Large intestine (tissue), 12 donors: Measurements from ENCODE around the gene LRP10. TPM values are rescaled to one million over a fixed set of nuclear protein-coding genes. Genes with fewer than 3 reads are reported as not detected.
"Not testable (repeated sequence)": the region's sequence is repeated elsewhere in the genome, so short reads cannot be mapped to it uniquely, and the experiment has no call there.

Experiments used
- DNase-seq, 2 donors: peaks; one replicate each; pipeline versions ENCODE4 v3.0.0 to v3.0.0-alpha.2; 2013
- H3K27ac ChIP-seq: one replicate; pipeline ENCODE4 v1.5.1; 2013; ENCODE audit warnings: low read length
- H3K27me3 ChIP-seq: 2 replicates; pipeline ENCODE4 v1.6.1; 2013; ENCODE audit warnings: low read length; ENCODE audit not compliant: control insufficient read depth, insufficient read depth
- H3K36me3 ChIP-seq: 2 replicates; pipeline ENCODE4 v1.6.1; 2013; ENCODE audit warnings: low read length; ENCODE audit not compliant: control insufficient read depth, insufficient read depth
- H3K4me1 ChIP-seq: one replicate; pipeline ENCODE4 v1.6.1; 2013; ENCODE audit warnings: low read length; ENCODE audit not compliant: control insufficient read depth, insufficient read depth
- H3K4me3 ChIP-seq: one replicate; pipeline ENCODE4 v1.5.1; 2013; ENCODE audit warnings: low read length
- H3K9me3 ChIP-seq: one replicate; pipeline ENCODE4 v1.6.1; 2013; ENCODE audit warnings: mild to moderate bottlenecking, low read depth, low read length, moderate library complexity; ENCODE audit not compliant: control insufficient read depth
- whole genome bisulfite sequencing: methylation state at CpG from one replicate; pipeline ENCODE4 v1.1.5; 2013; ENCODE audit warnings: low lambda C conversion rate; ENCODE audit not compliant: insufficient coverage; 5-methylcytosine and 5-hydroxymethylcytosine counted together
- long read RNA-seq, 11 donors: transcript quantifications; one replicate each; lab custom pipeline, GENCODE V29; 2026
- polyA plus RNA-seq: library from polyadenylated mRNA; unstranded; fragments of 120-200 nt; gene quantifications from one replicate; pipeline ENCODE4 v1.2.1, GENCODE V29; 2013

Gene LRP10, protein sequence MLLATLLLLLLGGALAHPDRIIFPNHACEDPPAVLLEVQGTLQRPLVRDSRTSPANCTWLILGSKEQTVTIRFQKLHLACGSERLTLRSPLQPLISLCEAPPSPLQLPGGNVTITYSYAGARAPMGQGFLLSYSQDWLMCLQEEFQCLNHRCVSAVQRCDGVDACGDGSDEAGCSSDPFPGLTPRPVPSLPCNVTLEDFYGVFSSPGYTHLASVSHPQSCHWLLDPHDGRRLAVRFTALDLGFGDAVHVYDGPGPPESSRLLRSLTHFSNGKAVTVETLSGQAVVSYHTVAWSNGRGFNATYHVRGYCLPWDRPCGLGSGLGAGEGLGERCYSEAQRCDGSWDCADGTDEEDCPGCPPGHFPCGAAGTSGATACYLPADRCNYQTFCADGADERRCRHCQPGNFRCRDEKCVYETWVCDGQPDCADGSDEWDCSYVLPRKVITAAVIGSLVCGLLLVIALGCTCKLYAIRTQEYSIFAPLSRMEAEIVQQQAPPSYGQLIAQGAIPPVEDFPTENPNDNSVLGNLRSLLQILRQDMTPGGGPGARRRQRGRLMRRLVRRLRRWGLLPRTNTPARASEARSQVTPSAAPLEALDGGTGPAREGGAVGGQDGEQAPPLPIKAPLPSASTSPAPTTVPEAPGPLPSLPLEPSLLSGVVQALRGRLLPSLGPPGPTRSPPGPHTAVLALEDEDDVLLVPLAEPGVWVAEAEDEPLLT
- polyA plus RNA-seq, result 92.8 TPM
- long read RNA-seq, donor 1, full-length matches to known transcripts, result 18 of 23 reads
- long read RNA-seq, donor 1, partial matches to known transcripts, result 5 of 23 reads
- long read RNA-seq, donor 1, other reads (novel, unspliced or antisense), result 0 of 23 reads
- long read RNA-seq, donor 2, full-length matches to known transcripts, result 31 of 86 reads
- long read RNA-seq, donor 2, partial matches to known transcripts, result 55 of 86 reads
- long read RNA-seq, donor 2, other reads (novel, unspliced or antisense), result 0 of 86 reads
- long read RNA-seq, donor 3, result 0 reads
- long read RNA-seq, donor 4, full-length matches to known transcripts, result 5 of 5 reads
- long read RNA-seq, donor 4, partial matches to known transcripts, result 0 of 5 reads
- long read RNA-seq, donor 4, other reads (novel, unspliced or antisense), result 0 of 5 reads
- long read RNA-seq, donor 5, full-length matches to known transcripts, result 11 of 11 reads
- long read RNA-seq, donor 5, partial matches to known transcripts, result 0 of 11 reads
- long read RNA-seq, donor 5, other reads (novel, unspliced or antisense), result 0 of 11 reads
- long read RNA-seq, donor 6, full-length matches to known transcripts, result 24 of 53 reads
- long read RNA-seq, donor 6, partial matches to known transcripts, result 29 of 53 reads
- long read RNA-seq, donor 6, other reads (novel, unspliced or antisense), result 0 of 53 reads
- long read RNA-seq, donor 7, full-length matches to known transcripts, result 5 of 14 reads
- long read RNA-seq, donor 7, partial matches to known transcripts, result 9 of 14 reads
- long read RNA-seq, donor 7, other reads (novel, unspliced or antisense), result 0 of 14 reads
- long read RNA-seq, donor 8, full-length matches to known transcripts, result 18 of 50 reads
- long read RNA-seq, donor 8, partial matches to known transcripts, result 32 of 50 reads
- long read RNA-seq, donor 8, other reads (novel, unspliced or antisense), result 0 of 50 reads
- long read RNA-seq, donor 9, full-length matches to known transcripts, result 11 of 50 reads
- long read RNA-seq, donor 9, partial matches to known transcripts, result 39 of 50 reads
- long read RNA-seq, donor 9, other reads (novel, unspliced or antisense), result 0 of 50 reads
- long read RNA-seq, donor 10, full-length matches to known transcripts, result 37 of 113 reads
- long read RNA-seq, donor 10, partial matches to known transcripts, result 76 of 113 reads
- long read RNA-seq, donor 10, other reads (novel, unspliced or antisense), result 0 of 113 reads
- long read RNA-seq, donor 11, full-length matches to known transcripts, result 16 of 36 reads
- long read RNA-seq, donor 11, partial matches to known transcripts, result 20 of 36 reads
- long read RNA-seq, donor 11, other reads (novel, unspliced or antisense), result 0 of 36 reads

DNA sequence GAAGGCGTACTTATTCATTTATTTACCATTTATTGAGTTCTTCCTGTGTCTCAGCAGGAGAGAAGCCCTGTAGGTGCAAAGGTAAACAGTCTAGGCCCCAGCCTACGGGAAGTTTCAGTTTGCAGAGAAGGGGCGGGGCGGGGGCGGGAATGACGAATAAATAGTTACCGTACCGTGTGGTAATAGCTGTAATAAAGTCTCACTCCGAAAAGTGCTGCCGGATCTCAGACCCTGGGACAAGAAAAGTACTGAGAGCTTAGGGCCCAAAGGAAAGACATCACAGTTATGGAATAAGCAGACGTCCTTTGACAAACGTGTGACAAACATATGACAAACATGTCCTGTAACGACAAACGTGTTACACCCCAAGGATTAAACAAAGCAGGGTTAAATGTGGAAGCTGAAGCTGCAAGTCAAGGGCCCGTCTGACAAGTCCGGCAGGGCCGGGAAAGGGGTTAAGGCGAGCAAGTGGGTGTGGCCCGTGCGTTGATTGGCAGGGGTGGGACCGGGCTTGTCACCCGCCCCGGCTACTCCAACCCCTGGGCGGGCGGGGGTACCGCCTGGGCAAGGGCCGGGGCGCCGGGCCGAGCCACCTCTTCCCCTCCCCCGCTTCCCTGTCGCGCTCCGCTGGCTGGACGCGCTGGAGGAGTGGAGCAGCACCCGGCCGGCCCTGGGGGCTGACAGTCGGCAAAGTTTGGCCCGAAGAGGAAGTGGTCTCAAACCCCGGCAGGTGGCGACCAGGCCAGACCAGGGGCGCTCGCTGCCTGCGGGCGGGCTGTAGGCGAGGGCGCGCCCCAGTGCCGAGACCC, at the start of gene LRP10:
Gene LRP10, plus strand, starts transcription at position 517 of the 809 bp plus-strand sequence. CDS start 564 bp downstream, outside the sequence.
- H3K4me1 ChIP-seq, result peaks cover 13% of the 10 kb centered on the region
- no peaks in the 10 kb centered on the region for H3K27me3 ChIP-seq
- H3K36me3 ChIP-seq, result peaks cover 31% of the 10 kb centered on the region
- peak within 1 kb of the TSS; percentile 98 for H3K4me3 ChIP-seq
- DNase-seq, result peak; percentile 92 to 97
- no peaks in the 10 kb centered on the region for H3K9me3 ChIP-seq
- 10% methylated on average over 2 of the region's 50 CpGs for WGBS
- H3K27ac ChIP-seq, result peak within 1 kb of the TSS; percentile 92

GRCh38 chr14:22822016-22822570, 49.4 kb upstream of the LRP10 start:
- Histone ChIP-seq H3K4me1 (peaks cover 58% of the 10 kb centered on the region), H3K4me3 (peak overlapping the region; percentile 45), H3K27me3 (no peaks in the 10 kb centered on the region), H3K36me3 (no peaks in the 10 kb centered on the region), H3K27ac (peak overlapping the region; percentile 98), H3K9me3 (no peaks in the 10 kb centered on the region)
- WGBS, result no CpG with 5 or more reads among the region's 32 CpGs
- peak in 1 of 2 donors; percentile 90 for DNase-seq

DNA sequence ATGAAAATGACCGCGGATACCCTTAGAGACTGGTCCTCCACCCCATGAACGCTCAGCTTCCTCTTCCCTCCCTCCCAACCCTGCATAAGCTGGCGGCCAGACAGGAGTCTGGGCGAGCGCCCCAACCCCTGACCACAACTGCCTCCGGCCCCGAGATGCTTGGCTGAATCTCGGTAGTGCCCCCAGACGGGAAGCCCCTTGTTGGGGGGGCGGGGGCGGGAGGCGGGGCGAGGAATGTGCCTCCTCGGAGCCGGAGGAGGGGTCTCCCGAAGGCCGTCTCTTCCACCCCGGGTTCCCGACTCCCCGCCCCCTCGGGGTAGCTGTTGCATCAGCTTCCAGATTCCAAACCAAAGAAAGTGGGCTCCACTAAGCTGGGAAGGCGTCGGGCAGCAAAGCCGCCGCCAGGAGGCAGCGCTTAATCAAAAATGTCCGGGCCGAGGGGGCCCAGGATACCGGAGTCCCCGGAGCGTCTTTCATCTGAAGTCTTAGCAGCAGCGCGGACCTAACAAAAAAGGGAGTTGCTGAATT, 48.9 kb upstream of the LRP10 start:
- DNase-seq, result peak; percentile 82 to 87
- Histone ChIP-seq H3K9me3 (no peaks in the 10 kb centered on the region), H3K4me3 (peak overlapping the region; percentile 45), H3K36me3 (no peaks in the 10 kb centered on the region), H3K27ac (peak overlapping the region; percentile 98), H3K27me3 (no peaks in the 10 kb centered on the region), H3K4me1 (peaks cover 56% of the 10 kb centered on the region)
- WGBS, result no CpG with 5 or more reads among the region's 34 CpGs

- peaks cover 37% of the 10 kb centered on the region for H3K4me1 ChIP-seq
- WGBS, result 67% methylated on average over 1 of the region's 8 CpGs
- H3K27ac ChIP-seq, result no peak overlapping the region
Measured at GRCh38 chr14:22824711-22825359, 46.7 kb upstream of the LRP10 start.

GRCh38 chr14:22829076-22829660, 42.4 kb upstream of the LRP10 start:
- not testable (repeated sequence) for DNase-seq, H3K9me3 ChIP-seq, H3K27me3 ChIP-seq
- Histone ChIP-seq H3K4me1 (peaks cover 10% of the 10 kb centered on the region), H3K36me3 (peaks cover 10% of the 10 kb centered on the region), H3K27ac (peak overlapping the region; percentile 6), H3K4me3 (peak overlapping the region; percentile 83)
- WGBS, result 90% methylated on average over 2 of the region's 12 CpGs

More at GRCh38 chr14:22824711-22825359, 46.7 kb upstream of the LRP10 start:
- H3K36me3 ChIP-seq, result no peaks in the 10 kb centered on the region
- no peaks in the 10 kb centered on the region for H3K9me3 ChIP-seq
- no peaks in the 10 kb centered on the region for H3K27me3 ChIP-seq
- peak in 1 of 2 donors; percentile 87 for DNase-seq
- H3K4me3 ChIP-seq, result no peak overlapping the region

- WGBS, result 0% methylated on average over 3 of the region's 41 CpGs
- no peaks in the 10 kb centered on the region for H3K9me3 ChIP-seq
- no peaks in the 10 kb centered on the region for H3K27me3 ChIP-seq
- H3K27ac ChIP-seq, result peak within 1 kb of the TSS; percentile 6
- H3K36me3 ChIP-seq, result peaks cover 15% of the 10 kb centered on the region
- H3K4me3 ChIP-seq, result peak within 1 kb of the TSS; percentile 83
- peak; percentile 93 to 96 for DNase-seq
- H3K4me1 ChIP-seq, result peaks cover 8% of the 10 kb centered on the region
Measured at GRCh38 chr14:22829661-22830442, 41.7 kb upstream of the LRP10 start, which contains the start of gene MRPL52. TSS of gene MRPL52 (plus strand) at chr14:22829887. CDS start at chr14:22829913, 26 bp downstream.

DNA sequence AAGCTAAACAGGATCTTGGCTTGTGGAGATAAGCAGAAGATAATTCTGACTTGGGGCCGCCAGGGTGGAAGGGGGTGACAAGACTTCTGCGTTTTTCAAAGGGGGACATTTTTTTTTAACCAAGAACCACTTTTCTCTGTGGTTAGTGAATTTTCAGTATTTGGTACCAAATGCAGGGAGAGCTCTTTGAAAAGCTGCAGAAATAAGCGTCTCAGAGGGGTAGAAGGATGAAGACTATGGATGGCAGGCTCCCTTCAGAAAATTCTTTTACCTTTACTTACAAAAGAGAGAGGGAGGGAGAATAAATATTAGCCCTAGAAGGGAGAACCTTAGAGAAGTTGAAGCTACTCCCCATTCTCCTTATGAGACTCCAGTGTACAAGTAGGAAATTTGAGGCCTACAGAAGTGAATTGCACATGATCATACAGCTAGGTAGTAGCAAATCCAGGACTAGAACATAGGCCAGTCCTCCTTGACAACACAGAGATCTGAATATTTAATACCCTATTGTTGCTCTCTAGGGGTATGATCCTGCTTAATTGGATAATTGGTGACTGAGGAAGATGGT, 41.0 kb upstream of the LRP10 start:
- Histone ChIP-seq H3K9me3 (no peaks in the 10 kb centered on the region), H3K27me3 (no peaks in the 10 kb centered on the region), H3K4me3 (peak overlapping the region; percentile 83), H3K4me1 (peaks cover 7% of the 10 kb centered on the region), H3K27ac (no peak overlapping the region), H3K36me3 (peaks cover 18% of the 10 kb centered on the region)
- WGBS, result no CpG with 5 or more reads among the region's 3 CpGs
- DNase-seq, result no peak
